ENCODE data around the gene HYCC1. TPM values are rescaled to one million over a fixed set of nuclear protein-coding genes. Genes with fewer than 3 reads are reported as not detected.

The HYCC1 gene
- total and polyA plus RNA-seq, 9 of the 15 experiments (the other 6 are each of a cell fraction or from before 2014, with no cell fraction given): 11.2 to 40.6 (median 37.9) TPM

DNA sequence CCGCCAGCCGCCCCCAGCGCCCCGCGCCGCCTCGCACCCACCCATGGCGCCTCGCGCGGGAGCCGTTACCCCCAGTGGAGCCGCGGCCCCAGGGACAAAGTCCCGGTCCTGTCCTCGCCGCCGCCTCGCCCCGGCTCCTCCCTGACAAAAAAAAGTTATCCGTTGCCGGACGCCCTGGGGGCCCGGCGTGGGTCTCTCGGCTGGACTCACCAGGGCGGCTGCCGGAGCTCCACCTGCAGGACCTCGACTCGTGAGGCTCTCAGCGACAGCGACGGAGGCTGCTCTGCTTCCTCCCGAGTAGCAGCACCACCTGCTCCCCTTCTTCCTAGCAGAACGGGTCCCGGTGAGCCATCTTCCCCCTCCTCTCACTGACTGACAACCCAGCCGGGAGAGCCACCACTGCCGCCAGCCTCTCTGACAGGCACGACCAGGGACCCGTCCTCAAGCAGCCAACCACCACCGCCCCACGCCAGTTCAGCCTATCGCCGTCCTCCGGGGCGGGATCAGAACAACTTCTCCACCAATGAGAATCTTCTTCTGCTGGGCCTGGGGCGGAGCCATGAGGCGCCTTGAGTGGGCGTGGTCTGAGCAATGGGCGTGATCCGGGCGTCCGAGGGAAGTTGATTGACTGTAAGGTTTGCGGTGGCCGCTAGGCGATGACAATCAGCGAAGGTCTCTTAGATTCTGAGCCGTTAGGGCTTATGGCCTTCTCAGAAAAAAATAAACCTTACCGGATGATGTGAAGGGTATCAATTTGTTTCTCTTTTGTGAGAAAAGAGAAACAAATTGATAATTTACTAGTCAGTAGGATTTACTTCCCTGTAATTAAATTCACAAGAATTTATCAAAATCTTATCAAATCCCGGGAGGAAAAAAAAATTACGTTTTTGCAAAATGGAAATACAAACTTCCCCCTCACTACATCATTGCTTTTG, at the start of gene HYCC1 (continued):
- TF ChIP-seq CSDE1 (IDR thresholded peaks at IDR 0.05) (0 out of 4 replicates have a peak, but pooled peaks of 1 of the 2 experiments have one; percentile 13), SP1 (CRISPR knock-in tag; IDR thresholded peaks at IDR 0.05) (peak; percentile 97), POLR2AphosphoS5 (IDR thresholded peaks at IDR 0.05; ENCODE audit: control insufficient read depth, insufficient read depth, low read depth, low read length) (peak; percentile 92), ESRRB (CRISPR knock-in tag; IDR thresholded peaks at IDR 0.05; ENCODE audit: borderline replicate concordance) (no peak), HMGN3 (IDR thresholded peaks at IDR 0.05; ENCODE audit: borderline replicate concordance, extremely low read depth, insufficient read length, low read depth, low read length) (peak; percentile 43), HCFC1 (IDR thresholded peaks at IDR 0.05; ENCODE audit: low read depth, low read length) (no peak), NEUROD1 (IDR thresholded peaks at IDR 0.05; ENCODE audit: borderline replicate concordance, low read depth, low read length, partially characterized antibody) (peak; percentile 99), ZKSCAN1 (IDR thresholded peaks at IDR 0.05; ENCODE audit: low read depth, low read length) (no peak), ZFX (CRISPR knock-in tag; IDR thresholded peaks at IDR 0.05) (peak; percentile 68), FOXA3 (CRISPR knock-in tag; conservative IDR thresholded peaks at IDR 0.05 in 1 of 2, IDR thresholded peaks at IDR 0.05 in 1 of 2) (0 out of 4 replicates have a peak, but pooled peaks of 1 of the 2 experiments have one; percentile 42), GATAD2B (IDR thresholded peaks at IDR 0.05; ENCODE audit: borderline replicate concordance) (peak; percentile 13; the same call in 1 of the 2 replicates), ATF7 (IDR thresholded peaks at IDR 0.05) (peak; percentile 71; the same call in 1 of the 2 replicates), HSF4 (CRISPR knock-in tag; IDR thresholded peaks at IDR 0.05; ENCODE audit: borderline replicate concordance) (no peak), RFX1 (IDR thresholded peaks at IDR 0.05) (0 out of 2 replicates have a peak, but pooled peaks have one; percentile 15)
- TF ChIP-seq, protein P1, sequence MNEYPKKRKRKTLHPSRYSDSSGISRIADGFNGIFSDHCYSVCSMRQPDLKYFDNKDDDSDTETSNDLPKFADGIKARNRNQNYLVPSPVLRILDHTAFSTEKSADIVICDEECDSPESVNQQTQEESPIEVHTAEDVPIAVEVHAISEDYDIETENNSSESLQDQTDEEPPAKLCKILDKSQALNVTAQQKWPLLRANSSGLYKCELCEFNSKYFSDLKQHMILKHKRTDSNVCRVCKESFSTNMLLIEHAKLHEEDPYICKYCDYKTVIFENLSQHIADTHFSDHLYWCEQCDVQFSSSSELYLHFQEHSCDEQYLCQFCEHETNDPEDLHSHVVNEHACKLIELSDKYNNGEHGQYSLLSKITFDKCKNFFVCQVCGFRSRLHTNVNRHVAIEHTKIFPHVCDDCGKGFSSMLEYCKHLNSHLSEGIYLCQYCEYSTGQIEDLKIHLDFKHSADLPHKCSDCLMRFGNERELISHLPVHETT (CRISPR knock-in tag; conservative IDR thresholded peaks at IDR 0.05 in 1 of 2, IDR thresholded peaks at IDR 0.05 in 1 of 2): peak in 1 of 2 experiments; percentile 58; a peak in 1 of 4 replicates
- TF ChIP-seq, protein P2, sequence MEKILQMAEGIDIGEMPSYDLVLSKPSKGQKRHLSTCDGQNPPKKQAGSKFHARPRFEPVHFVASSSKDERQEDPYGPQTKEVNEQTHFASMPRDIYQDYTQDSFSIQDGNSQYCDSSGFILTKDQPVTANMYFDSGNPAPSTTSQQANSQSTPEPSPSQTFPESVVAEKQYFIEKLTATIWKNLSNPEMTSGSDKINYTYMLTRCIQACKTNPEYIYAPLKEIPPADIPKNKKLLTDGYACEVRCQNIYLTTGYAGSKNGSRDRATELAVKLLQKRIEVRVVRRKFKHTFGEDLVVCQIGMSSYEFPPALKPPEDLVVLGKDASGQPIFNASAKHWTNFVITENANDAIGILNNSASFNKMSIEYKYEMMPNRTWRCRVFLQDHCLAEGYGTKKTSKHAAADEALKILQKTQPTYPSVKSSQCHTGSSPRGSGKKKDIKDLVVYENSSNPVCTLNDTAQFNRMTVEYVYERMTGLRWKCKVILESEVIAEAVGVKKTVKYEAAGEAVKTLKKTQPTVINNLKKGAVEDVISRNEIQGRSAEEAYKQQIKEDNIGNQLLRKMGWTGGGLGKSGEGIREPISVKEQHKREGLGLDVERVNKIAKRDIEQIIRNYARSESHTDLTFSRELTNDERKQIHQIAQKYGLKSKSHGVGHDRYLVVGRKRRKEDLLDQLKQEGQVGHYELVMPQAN (IDR thresholded peaks at IDR 0.05; ENCODE audit: borderline replicate concordance): peak; percentile 54; the same call in 1 of the 2 replicates
- TF ChIP-seq, protein P3, sequence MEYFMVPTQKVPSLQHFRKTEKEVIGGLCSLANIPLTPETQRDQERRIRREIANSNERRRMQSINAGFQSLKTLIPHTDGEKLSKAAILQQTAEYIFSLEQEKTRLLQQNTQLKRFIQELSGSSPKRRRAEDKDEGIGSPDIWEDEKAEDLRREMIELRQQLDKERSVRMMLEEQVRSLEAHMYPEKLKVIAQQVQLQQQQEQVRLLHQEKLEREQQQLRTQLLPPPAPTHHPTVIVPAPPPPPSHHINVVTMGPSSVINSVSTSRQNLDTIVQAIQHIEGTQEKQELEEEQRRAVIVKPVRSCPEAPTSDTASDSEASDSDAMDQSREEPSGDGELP (CRISPR knock-in tag; IDR thresholded peaks at IDR 0.05; ENCODE audit: borderline replicate concordance): peak; percentile 78

All from K562 (cell line).